Spleen (tissue), 11 donors: ENCODE data around the gene ANKRD2. TPM values are rescaled to one million over a fixed set of nuclear protein-coding genes. Genes with fewer than 3 reads are reported as not detected.
A peak's percentile ranks its signal among the peaks of the same experiment; 100 is the strongest.

Experiments
- DNase-seq: peaks from one replicate; pipeline ENCODE4 v3.0.0-alpha.2; 2020
- H3K27ac ChIP-seq, 8 donors: fragments of 200-600 bp; sonication (generic) in 7 of 8; 1 replicate in 4 of 8; 2 replicates in 4 of 8; pipeline versions ENCODE4 v1.5.0 to v1.8.0; 2016 to 2021; ENCODE audit warnings: inconsistent platforms in 4 of 8, mild to moderate bottlenecking in 4 of 8, moderate library complexity in 1 of 8
- H3K27me3 ChIP-seq, 7 donors: fragments of 200-600 bp; sonication (generic) in 6 of 7; replicated peaks in 1 of 7; 1 replicate in 4 of 7; 2 replicates in 3 of 7; pipeline versions ENCODE4 v1.5.0 to v1.8.0; 2016 to 2021; ENCODE audit warnings: inconsistent platforms in 3 of 7, mild to moderate bottlenecking in 1 of 7
- H3K36me3 ChIP-seq, 6 donors: fragments of 200-600 bp; sonication (generic) in 5 of 6; 1 replicate in 4 of 6; 2 replicates in 2 of 6; pipeline versions ENCODE4 v1.5.0 to v1.8.0; 2016 to 2021; ENCODE audit warnings: inconsistent platforms in 2 of 6
- H3K4me1 ChIP-seq, 6 donors: fragments of 200-600 bp; sonication (generic) in 5 of 6; 1 replicate in 3 of 6; 2 replicates in 3 of 6; pipeline versions ENCODE4 v1.5.0 to v1.8.0; 2016 to 2021; ENCODE audit warnings: inconsistent platforms in 3 of 6
- H3K4me3 ChIP-seq, 8 donors: fragments of 200-600 bp; sonication (generic) in 7 of 8; 1 replicate in 4 of 8; 2 replicates in 4 of 8; pipeline versions ENCODE4 v1.5.0 to v1.8.0; 2016 to 2021; ENCODE audit warnings: inconsistent platforms in 4 of 8, mild to moderate bottlenecking in 4 of 8, moderate library complexity in 2 of 8
- H3K9me3 ChIP-seq, 8 donors: fragments of 200-600 bp; sonication (generic) in 7 of 8; 1 replicate in 4 of 8; 2 replicates in 4 of 8; pipeline versions ENCODE4 v1.5.0 to v1.8.0; 2016 to 2021; ENCODE audit warnings: inconsistent platforms in 4 of 8
- CTCF ChIP-seq, 11 experiments: fragments of 200-600 bp in 7 of 11; fragments of 450-650 bp in 4 of 11; sonication (generic) in 4 of 11; IDR thresholded peaks in 8 of 11; conservative IDR thresholded peaks in 3 of 11; 1 replicate in 7 of 11; 2 replicates in 4 of 11; pipeline versions ENCODE4 v1.4.0 to v1.8.0; 2016 to 2021; ENCODE audit warnings: antibody characterized with exemption in 11 of 11, inconsistent platforms in 4 of 11, mild to moderate bottlenecking in 1 of 11
- POLR2A ChIP-seq, 3 donors: fragments of 450-650 bp; IDR thresholded peaks; one replicate each; pipeline ENCODE4 v1.5.1; 2017; ENCODE audit warnings: antibody characterized with exemption in 3 of 3, mild to moderate bottlenecking in 1 of 3
- POLR2AphosphoS5 ChIP-seq, 3 donors: sonication (generic); formaldehyde crosslinking; IDR thresholded peaks; one replicate each; pipeline ENCODE4 v1.5.1; 2017; ENCODE audit warnings: antibody characterized with exemption in 3 of 3
- WGBS, 5 donors: extraction: QIAGEN DNeasy Blood & Tissue Kit in 3 of 5; methylation state at CpG; one replicate each; pipeline versions ENCODE4 v1.1.5 to v1.1.7; 2013 to 2018; 5-methylcytosine and 5-hydroxymethylcytosine counted together
- intact Hi-C: fragments of 100-400 bp; cut with DNase I; formaldehyde crosslinking; loops from one replicate; pipeline ENCODE4 v1.15.0; 2023; ENCODE audit warnings: low total_unique reads
- polyA plus RNA-seq, 3 donors: library from polyadenylated mRNA; stranded (reverse); fragments of 200-250 nt; gene quantifications; one replicate each; pipeline ENCODE4 v1.2.1, GENCODE V29; 2013
- total RNA-seq, 7 donors: library from RNA; depleted of rRNA in 3 of 7; stranded (reverse); fragments of >200 nt in 3 of 7; fragmentation: NEBNext Ultra II Directional in 4 of 7; extraction: Animal tissue kit (Norgen Biotek cat#: 25700) in 4 of 7; gene quantifications; one replicate each; pipeline versions ENCODE4 v1.1.0 to v1.2.1, GENCODE V29; 2016 to 2021
- donor health status: healthy with polysubstance abuse.
- donor health status: DM: no; HTN: no; CAD: no; lungs with moderate emphysema.
- donor health status: DM: no; HTN: no; CAD: no.
- donor health status: Bipolar disorder and iron deficiency.
- donor health status: healthy.
- donor health status: DM: no; HTN: no; CAD: no.
- donor health status: DM: yes; HTN: yes; CAD: no.

The ANKRD2 gene
- total and polyA plus RNA-seq, 10 donors = 0.10 to 0.52 (median 0.18) TPM; not detected in 7

- H3K27me3 ChIP-seq = no peaks in the 10 kb centered on the region
- DNase-seq = peak; percentile 59
- H3K27ac ChIP-seq = peak overlapping the region in 1 of 8 donors; percentile 16
- H3K9me3 ChIP-seq = no peaks in the 10 kb centered on the region
- intact Hi-C loops = no loop called here
- no peaks in the 10 kb centered on the region for H3K36me3 ChIP-seq
- H3K4me1 ChIP-seq = peaks cover 3 to 37% (median 19%) of the 10 kb centered on the region in 6 donors
- 69 to 79% (median 70%) methylated on average over 6 of the region's 6 CpGs for WGBS, 5 donors
- no peak overlapping the region for H3K4me3 ChIP-seq
- TF ChIP-seq POLR2AphosphoS5 (IDR thresholded peaks at IDR 0.05) = no peak
- TF ChIP-seq CTCF (IDR thresholded peaks at IDR 0.05 in 8 of 11, conservative IDR thresholded peaks at IDR 0.05 in 3 of 11) = no peak
- TF ChIP-seq POLR2A (IDR thresholded peaks at IDR 0.05) = no peak
Observed at GRCh38 chr10:97539523-97540200, 32.9 kb upstream of the ANKRD2 start.

GRCh38 chr10:97540669-97541500 lies 31.7 kb upstream of the ANKRD2 start:
- intact Hi-C loops = no loop called here
- peaks cover 3 to 37% (median 19%) of the 10 kb centered on the region in 6 donors for H3K4me1 ChIP-seq

GRCh38 chr10:97542169-97543024 lies 30.2 kb upstream of the ANKRD2 start:
- WGBS, 5 donors = 76 to 86% (median 77%) methylated on average over 6 to 9 of the region's 9 CpGs
- peak; percentile 54 for DNase-seq
- Histone ChIP-seq H3K36me3 (no peaks in the 10 kb centered on the region), H3K4me3 (no peak overlapping the region), H3K27me3 (no peaks in the 10 kb centered on the region), H3K4me1 (peaks cover 3 to 43% (median 22%) of the 10 kb centered on the region in 6 donors), H3K27ac (peak overlapping the region; percentile 16 to 79 (median 60)), H3K9me3 (no peaks in the 10 kb centered on the region)
- intact Hi-C loops = no loop called here
- TF ChIP-seq POLR2AphosphoS5 (IDR thresholded peaks at IDR 0.05) = peak in 1 of 3 donors; percentile 19
- no peak for TF ChIP-seq CTCF (IDR thresholded peaks at IDR 0.05 in 8 of 11, conservative IDR thresholded peaks at IDR 0.05 in 3 of 11)

More at GRCh38 chr10:97540669-97541500, 31.7 kb upstream of the ANKRD2 start:
- H3K27me3 ChIP-seq = no peaks in the 10 kb centered on the region
- H3K27ac ChIP-seq = no peak overlapping the region
- no peaks in the 10 kb centered on the region for H3K9me3 ChIP-seq
- H3K36me3 ChIP-seq = no peaks in the 10 kb centered on the region
- WGBS, 5 donors = 81 to 93% (median 91%) methylated on average over 13 to 14 of the region's 14 CpGs
- TF ChIP-seq CTCF (IDR thresholded peaks at IDR 0.05 in 8 of 11, conservative IDR thresholded peaks at IDR 0.05 in 3 of 11) (no peak), POLR2A (IDR thresholded peaks at IDR 0.05) (no peak), POLR2AphosphoS5 (IDR thresholded peaks at IDR 0.05) (no peak)
- DNase-seq = peak; percentile 55
- no peak overlapping the region for H3K4me3 ChIP-seq
